Myocyte (in vitro differentiated cells): ENCODE data around the gene UNC45A. TPM values are rescaled to one million over a fixed set of nuclear protein-coding genes. Genes with fewer than 3 reads are reported as not detected.
A peak's percentile ranks its signal among the peaks of the same experiment; 100 is the strongest.

Source experiments
- DNase-seq: peaks from one replicate; pipeline ENCODE4 v3.0.0-alpha.2; 2012; ENCODE audit warnings: low read depth
- total RNA-seq: library from RNA; depleted of rRNA; stranded (reverse); fragments of >200 nt; gene quantifications from 2 replicates; pipeline ENCODE4 v1.2.3, GENCODE V29; 2014

The UNC45A gene
- total RNA-seq, 1 donor from 2014 or later: 37.8 TPM

- no peak for DNase-seq
These were observed 6.0 kb downstream of the UNC45A start for GRCh38 chr15:90941038-90941437.

- no peak for DNase-seq
These were observed 7.5 kb downstream of the UNC45A start for GRCh38 chr15:90942354-90943120.

GRCh38 chr15:90945091-90945490, 10.0 kb downstream of the UNC45A start:
- no peak for DNase-seq

- DNase-seq: no peak
These were observed 11.5 kb downstream of the UNC45A start for GRCh38 chr15:90946538-90946937.

GRCh38 chr15:90946941-90947576, 12.0 kb downstream of the UNC45A start:
- DNase-seq: no peak

GRCh38 chr15:90947577-90948357, 12.7 kb downstream of the UNC45A start:
- DNase-seq: no peak

- DNase-seq: no peak
These were observed 13.4 kb downstream of the UNC45A start for GRCh38 chr15:90948506-90948905.

GRCh38 chr15:90949979-90950675, 15.0 kb downstream of the UNC45A start:
- no peak for DNase-seq

- DNase-seq: no peak
These were observed 15.6 kb downstream of the UNC45A start for GRCh38 chr15:90950676-90951075.

GRCh38 chr15:90952901-90953677, 18.0 kb downstream of the UNC45A start:
- no peak for DNase-seq

GRCh38 chr15:90953947-90954711, 19.0 kb downstream of the UNC45A start:
- no peak for DNase-seq

- peak; percentile 97 for DNase-seq
These were observed 19.9 kb downstream of the UNC45A start, which contains the start of gene RCCD1 for GRCh38 chr15:90954712-90955623. Gene RCCD1, plus strand, starts transcription at chr15:90954884. Its CDS starts 1,851 bp downstream, at chr15:90956735.

- no peak for DNase-seq
These were observed 20.7 kb downstream of the UNC45A start for GRCh38 chr15:90955624-90956273.

GRCh38 chr15:90956274-90957030, 21.4 kb downstream of the UNC45A start:
- DNase-seq: peak; percentile 81

- DNase-seq: no peak
These were observed 22.1 kb downstream of the UNC45A start for GRCh38 chr15:90957031-90957790.

- DNase-seq: no peak
These were observed 22.7 kb downstream of the UNC45A start for GRCh38 chr15:90957791-90958190.
